ENCODE measurements around the gene CDK5RAP2.

CDK5RAP2 gene

GRCh38 chr9:120436446-120436845 is 143.5 kb downstream of the CDK5RAP2 start:
- H3K4me3 ChIP-seq (replicated peaks; ENCODE audit: insufficient read depth, low read length), result no peak overlapping the region
- TF ChIP-seq, protein P1, sequence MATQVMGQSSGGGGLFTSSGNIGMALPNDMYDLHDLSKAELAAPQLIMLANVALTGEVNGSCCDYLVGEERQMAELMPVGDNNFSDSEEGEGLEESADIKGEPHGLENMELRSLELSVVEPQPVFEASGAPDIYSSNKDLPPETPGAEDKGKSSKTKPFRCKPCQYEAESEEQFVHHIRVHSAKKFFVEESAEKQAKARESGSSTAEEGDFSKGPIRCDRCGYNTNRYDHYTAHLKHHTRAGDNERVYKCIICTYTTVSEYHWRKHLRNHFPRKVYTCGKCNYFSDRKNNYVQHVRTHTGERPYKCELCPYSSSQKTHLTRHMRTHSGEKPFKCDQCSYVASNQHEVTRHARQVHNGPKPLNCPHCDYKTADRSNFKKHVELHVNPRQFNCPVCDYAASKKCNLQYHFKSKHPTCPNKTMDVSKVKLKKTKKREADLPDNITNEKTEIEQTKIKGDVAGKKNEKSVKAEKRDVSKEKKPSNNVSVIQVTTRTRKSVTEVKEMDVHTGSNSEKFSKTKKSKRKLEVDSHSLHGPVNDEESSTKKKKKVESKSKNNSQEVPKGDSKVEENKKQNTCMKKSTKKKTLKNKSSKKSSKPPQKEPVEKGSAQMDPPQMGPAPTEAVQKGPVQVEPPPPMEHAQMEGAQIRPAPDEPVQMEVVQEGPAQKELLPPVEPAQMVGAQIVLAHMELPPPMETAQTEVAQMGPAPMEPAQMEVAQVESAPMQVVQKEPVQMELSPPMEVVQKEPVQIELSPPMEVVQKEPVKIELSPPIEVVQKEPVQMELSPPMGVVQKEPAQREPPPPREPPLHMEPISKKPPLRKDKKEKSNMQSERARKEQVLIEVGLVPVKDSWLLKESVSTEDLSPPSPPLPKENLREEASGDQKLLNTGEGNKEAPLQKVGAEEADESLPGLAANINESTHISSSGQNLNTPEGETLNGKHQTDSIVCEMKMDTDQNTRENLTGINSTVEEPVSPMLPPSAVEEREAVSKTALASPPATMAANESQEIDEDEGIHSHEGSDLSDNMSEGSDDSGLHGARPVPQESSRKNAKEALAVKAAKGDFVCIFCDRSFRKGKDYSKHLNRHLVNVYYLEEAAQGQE (IDR thresholded peaks at IDR 0.05; ENCODE audit: insufficient replicate concordance, low read depth), result no peak
- no peak for TF ChIP-seq SPI1 (IDR thresholded peaks at IDR 0.05; ENCODE audit: borderline replicate concordance, low read depth)
- TF ChIP-seq POLR2AphosphoS5 (IDR thresholded peaks at IDR 0.05; ENCODE audit: low read depth), result no peak
- TF ChIP-seq, protein P2, sequence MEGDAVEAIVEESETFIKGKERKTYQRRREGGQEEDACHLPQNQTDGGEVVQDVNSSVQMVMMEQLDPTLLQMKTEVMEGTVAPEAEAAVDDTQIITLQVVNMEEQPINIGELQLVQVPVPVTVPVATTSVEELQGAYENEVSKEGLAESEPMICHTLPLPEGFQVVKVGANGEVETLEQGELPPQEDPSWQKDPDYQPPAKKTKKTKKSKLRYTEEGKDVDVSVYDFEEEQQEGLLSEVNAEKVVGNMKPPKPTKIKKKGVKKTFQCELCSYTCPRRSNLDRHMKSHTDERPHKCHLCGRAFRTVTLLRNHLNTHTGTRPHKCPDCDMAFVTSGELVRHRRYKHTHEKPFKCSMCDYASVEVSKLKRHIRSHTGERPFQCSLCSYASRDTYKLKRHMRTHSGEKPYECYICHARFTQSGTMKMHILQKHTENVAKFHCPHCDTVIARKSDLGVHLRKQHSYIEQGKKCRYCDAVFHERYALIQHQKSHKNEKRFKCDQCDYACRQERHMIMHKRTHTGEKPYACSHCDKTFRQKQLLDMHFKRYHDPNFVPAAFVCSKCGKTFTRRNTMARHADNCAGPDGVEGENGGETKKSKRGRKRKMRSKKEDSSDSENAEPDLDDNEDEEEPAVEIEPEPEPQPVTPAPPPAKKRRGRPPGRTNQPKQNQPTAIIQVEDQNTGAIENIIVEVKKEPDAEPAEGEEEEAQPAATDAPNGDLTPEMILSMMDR (IDR thresholded peaks at IDR 0.05; ENCODE audit: insufficient read depth, low read length), result no peak
- no peak for TF ChIP-seq GABPA (IDR thresholded peaks at IDR 0.05; ENCODE audit: low read depth)

GRCh38 chr9:120435091-120435490 is 144.9 kb downstream of the CDK5RAP2 start:
- H3K4me3 ChIP-seq (replicated peaks; ENCODE audit: insufficient read depth, low read length), result no peak overlapping the region
- no peak for DNase-seq (ENCODE audit: low read depth in 1 of 2, low spot score in 1 of 2)
- no peaks in the 10 kb centered on the region for H3K27me3 ChIP-seq (ENCODE audit: insufficient read depth, poor library complexity, severe bottlenecking)
- TF ChIP-seq, protein P2 (IDR thresholded peaks at IDR 0.05; ENCODE audit: insufficient read depth, low read length), result no peak
- TF ChIP-seq GABPA (IDR thresholded peaks at IDR 0.05; ENCODE audit: low read depth) (no peak), SPI1 (IDR thresholded peaks at IDR 0.05; ENCODE audit: borderline replicate concordance, low read depth) (no peak), POLR2AphosphoS5 (IDR thresholded peaks at IDR 0.05; ENCODE audit: low read depth) (no peak)
- TF ChIP-seq, protein P1 (IDR thresholded peaks at IDR 0.05; ENCODE audit: insufficient replicate concordance, low read depth), result no peak
- H3K27ac ChIP-seq (replicated peaks), result no peak overlapping the region

More at GRCh38 chr9:120436446-120436845, 143.5 kb downstream of the CDK5RAP2 start:
- no peak for DNase-seq (ENCODE audit: low read depth in 1 of 2, low spot score in 1 of 2)
- no peak overlapping the region for H3K27ac ChIP-seq (replicated peaks)
- H3K27me3 ChIP-seq (ENCODE audit: insufficient read depth, poor library complexity, severe bottlenecking), result no peaks in the 10 kb centered on the region

- Histone ChIP-seq H3K4me3 (replicated peaks; ENCODE audit: insufficient read depth, low read length) (no peak overlapping the region), H3K27ac (replicated peaks) (no peak overlapping the region), H3K27me3 (ENCODE audit: insufficient read depth, poor library complexity, severe bottlenecking) (no peaks in the 10 kb centered on the region)
- TF ChIP-seq, protein P1 (IDR thresholded peaks at IDR 0.05; ENCODE audit: insufficient replicate concordance, low read depth), result no peak
- TF ChIP-seq GABPA (IDR thresholded peaks at IDR 0.05; ENCODE audit: low read depth), result no peak
- TF ChIP-seq, protein P2 (IDR thresholded peaks at IDR 0.05; ENCODE audit: insufficient read depth, low read length), result no peak
- no peak for TF ChIP-seq SPI1 (IDR thresholded peaks at IDR 0.05; ENCODE audit: borderline replicate concordance, low read depth)
- no peak for TF ChIP-seq POLR2AphosphoS5 (IDR thresholded peaks at IDR 0.05; ENCODE audit: low read depth)
- no peak for DNase-seq (ENCODE audit: low read depth in 1 of 2, low spot score in 1 of 2)
Measured at GRCh38 chr9:120434532-120434931, 145.4 kb downstream of the CDK5RAP2 start.
